DMS53 (cell line): Measurements from ENCODE around the gene PLXDC2.
"Not testable (repeated sequence)": the region's sequence is repeated elsewhere in the genome, so short reads cannot be mapped to it uniquely, and the experiment has no call there.

ENCODE experiments used
- DNase-seq: peaks from one replicate; lab custom pipeline; 2025; lab: John Stamatoyannopoulos, UW

The PLXDC2 gene

GRCh38 chr10:20114179-20114578 lies 297.9 kb downstream of the PLXDC2 start:
- DNase-seq = no peak

GRCh38 chr10:20115894-20116293 lies 299.7 kb downstream of the PLXDC2 start:
- no peak for DNase-seq

- DNase-seq = no peak
These were observed 301.2 kb downstream of the PLXDC2 start for GRCh38 chr10:20117471-20117870.

GRCh38 chr10:20118119-20118518 lies 301.9 kb downstream of the PLXDC2 start:
- DNase-seq = no peak

GRCh38 chr10:20128811-20129210 lies 312.6 kb downstream of the PLXDC2 start:
- no peak for DNase-seq

DNA sequence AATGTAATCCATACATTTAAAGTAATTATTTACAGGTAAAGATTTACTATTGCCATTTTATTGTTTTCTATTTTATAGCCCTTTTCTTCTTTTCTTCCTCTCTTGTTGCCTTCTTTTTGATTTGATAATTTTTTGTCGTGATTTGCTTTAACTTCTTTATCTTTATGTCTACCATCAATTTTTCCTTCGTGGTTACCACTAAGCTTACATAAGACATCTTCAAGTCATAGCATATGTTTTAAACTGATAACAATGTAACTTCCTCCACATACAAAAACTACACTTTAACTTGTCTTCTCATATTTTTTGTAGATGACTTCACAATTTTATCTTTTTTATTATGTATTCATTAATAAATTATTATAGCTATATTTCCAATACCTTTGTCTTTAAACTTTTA lies 316.6 kb downstream of the PLXDC2 start:
- no peak for DNase-seq

- no peak for DNase-seq
These were observed 317.5 kb downstream of the PLXDC2 start for GRCh38 chr10:20133669-20134189.

- peak; percentile 5 for DNase-seq
These were observed 326.1 kb downstream of the PLXDC2 start for GRCh38 chr10:20142311-20142710.

GRCh38 chr10:20144268-20144667 lies 328.0 kb downstream of the PLXDC2 start:
- no peak for DNase-seq

GRCh38 chr10:20146004-20146403 lies 329.8 kb downstream of the PLXDC2 start:
- no peak for DNase-seq

- no peak for DNase-seq
These were observed 331.5 kb downstream of the PLXDC2 start for GRCh38 chr10:20147684-20148083.

DNA sequence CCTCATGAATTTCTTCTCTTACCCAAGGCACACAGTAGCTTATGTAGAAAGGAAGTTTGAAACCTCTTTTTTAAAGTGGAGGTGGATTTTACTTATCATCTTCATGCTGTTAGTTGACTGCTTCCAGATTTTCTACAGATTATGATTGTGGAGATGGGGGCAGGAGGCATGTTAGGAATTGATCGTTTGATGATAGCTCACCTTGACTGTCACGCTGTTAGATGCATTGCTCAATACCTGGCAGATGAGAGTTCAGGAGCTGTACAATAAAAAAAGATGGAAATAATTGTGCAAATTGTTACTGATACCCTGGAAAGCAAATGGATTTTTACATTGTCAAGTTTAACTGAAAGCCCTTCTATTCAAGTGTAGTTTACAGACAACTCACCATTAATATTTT lies 340.3 kb downstream of the PLXDC2 start:
- no peak for DNase-seq

DNA sequence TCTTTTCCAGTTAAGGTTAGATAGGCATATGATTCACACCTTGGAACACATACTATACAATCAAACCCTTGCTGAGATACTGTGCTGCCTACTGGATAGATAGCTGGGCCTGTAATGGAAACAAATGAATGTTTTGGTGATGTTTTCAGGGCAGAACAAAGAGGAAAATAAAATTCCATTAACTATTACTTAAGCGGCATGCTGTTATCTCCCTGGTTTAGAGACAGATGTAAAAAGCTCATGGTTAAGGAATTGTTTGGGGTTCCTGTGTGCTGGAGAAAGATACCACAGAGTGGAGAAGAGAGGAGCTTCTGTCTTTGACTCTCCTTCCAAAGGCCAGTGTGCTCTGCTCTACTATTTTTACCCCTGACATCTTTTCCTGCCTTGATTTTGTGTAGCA lies 341.1 kb downstream of the PLXDC2 start:
- no peak for DNase-seq

DNA sequence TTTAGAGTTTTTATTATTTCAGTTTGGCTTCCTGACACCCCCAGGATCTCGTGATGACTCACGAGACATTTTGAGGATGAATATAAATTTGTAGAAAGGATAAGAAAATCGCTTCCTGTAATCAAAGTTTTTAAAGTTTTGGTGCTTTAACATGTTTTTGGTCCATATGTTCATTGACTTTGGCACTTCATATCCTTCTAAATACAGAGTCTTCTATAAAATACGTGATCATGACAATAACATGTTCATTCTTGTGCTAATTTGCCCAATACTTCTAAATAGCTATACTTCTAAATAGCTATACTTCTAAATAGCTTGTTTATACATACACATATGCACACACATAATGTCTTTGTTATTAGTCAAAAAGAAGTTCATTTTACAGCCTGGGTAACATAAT lies 341.9 kb downstream of the PLXDC2 start:
- no peak for DNase-seq

- no peak for DNase-seq
These were observed 345.9 kb downstream of the PLXDC2 start for GRCh38 chr10:20162123-20162522.

GRCh38 chr10:20166096-20166675 lies 350.0 kb downstream of the PLXDC2 start:
- no peak for DNase-seq

DNA sequence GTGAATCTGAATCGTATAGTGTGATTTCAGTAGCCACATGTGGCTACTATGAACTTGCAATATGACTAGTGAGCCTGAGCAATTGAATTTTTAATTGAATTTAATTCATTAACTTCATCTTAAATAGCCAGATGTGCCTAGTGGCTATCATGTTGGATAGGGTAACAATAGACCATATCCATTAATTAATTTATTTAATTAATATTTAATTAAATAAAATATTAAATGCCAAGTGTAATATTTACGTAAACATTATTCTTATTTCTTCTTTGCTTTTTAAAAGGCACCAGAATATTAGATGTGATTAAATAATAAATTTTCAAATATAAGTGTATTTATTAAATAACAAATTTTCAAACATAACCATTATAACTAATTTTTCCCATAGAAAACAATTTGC lies 354.4 kb downstream of the PLXDC2 start:
- no peak for DNase-seq

DNA sequence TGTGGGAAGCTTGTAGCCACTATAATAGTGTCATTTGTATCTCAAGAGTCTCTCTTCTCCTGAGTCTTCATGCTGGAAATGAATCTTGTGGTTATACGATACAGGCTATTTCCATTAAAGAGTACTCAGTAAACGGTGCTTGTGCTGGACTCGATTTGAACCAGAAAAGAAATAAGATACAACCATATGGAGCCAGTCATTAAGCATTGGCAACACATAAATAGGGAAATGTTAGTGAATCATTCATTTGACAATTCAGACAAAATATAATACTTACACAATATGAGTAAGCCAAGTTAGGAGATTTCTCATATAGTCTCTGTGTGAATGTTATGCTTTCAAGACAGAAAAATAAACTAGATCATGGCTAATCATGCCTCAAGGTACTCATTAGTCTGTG lies 356.8 kb downstream of the PLXDC2 start:
- DNase-seq = no peak

GRCh38 chr10:20175719-20176118 lies 359.5 kb downstream of the PLXDC2 start:
- no peak for DNase-seq

DNA sequence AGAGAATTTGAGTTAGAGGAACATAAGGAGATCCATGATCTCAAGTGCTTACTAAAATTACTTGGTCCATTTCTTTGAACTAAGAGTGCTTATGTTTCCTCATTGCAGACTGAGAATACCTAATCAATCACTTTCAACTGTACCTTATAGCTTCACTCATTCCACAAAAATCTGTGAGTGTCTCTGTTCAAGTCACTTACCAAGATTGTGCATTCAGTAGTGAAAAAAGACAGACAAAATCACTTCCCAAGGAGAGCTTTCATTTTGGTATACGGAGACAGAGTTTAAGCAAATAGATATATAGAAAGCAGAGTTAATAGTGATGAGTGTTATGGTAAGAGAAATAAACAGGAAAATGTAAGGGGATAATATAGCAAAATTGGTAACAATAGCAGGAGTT lies 364.5 kb downstream of the PLXDC2 start:
- no peak for DNase-seq

- DNase-seq = no peak
These were observed 365.2 kb downstream of the PLXDC2 start for GRCh38 chr10:20181434-20181833.

- DNase-seq = no peak
These were observed 368.9 kb downstream of the PLXDC2 start for GRCh38 chr10:20185116-20185515.

DNA sequence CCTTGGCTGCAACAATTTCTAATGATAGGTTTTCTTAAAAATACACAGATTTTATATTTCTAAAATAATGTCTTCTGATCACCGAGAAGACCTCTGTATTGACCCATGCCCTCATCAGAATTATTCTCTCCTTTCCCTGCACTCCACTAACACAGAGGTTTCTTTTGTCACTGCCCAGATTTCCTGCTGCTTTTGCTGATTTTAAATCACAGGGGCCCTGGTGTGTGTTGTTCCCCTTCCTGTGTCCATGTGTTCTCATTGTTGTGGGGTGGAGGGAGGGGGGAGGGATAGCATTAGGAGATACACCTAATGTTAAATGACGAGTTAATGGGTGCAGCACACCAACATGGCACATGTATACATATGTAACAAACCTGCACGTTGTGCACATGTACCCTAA lies 375.2 kb downstream of the PLXDC2 start:
- not testable (repeated sequence) for DNase-seq

DNA sequence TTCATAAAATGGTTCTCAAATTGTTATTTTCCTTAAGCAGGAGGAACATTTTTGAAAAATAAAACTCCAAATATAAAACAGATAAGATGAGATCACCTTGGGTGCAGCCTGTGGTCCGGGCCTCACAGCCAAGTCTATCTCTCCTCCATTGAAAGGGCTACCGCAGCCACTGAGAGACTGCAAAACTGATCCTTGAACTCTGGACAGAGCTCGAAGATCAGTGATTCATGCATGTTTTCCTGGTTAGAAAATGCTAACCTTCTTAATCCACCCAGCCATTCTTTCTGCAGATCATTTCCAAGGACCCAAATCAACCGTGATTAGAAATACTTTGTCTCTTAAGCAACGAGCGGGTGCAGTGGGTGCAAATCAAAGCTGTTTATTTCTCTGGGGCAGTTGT lies 378.8 kb downstream of the PLXDC2 start:
- no peak for DNase-seq
